KMS-11 (cell line): ENCODE results near the gene VEPH1.

ENCODE experiments used
- H2AFZ ChIP-seq: fragments of 200-600 bp; sonication (generic); 2 replicates; pipeline ENCODE4 v1.6.1; 2016; ENCODE audit warnings: antibody characterized with exemption, mixed run types, low read depth
- H3K27ac ChIP-seq: fragments of 200-600 bp; sonication (generic); 2 replicates; pipeline ENCODE4 v1.6.1; 2016; ENCODE audit warnings: mild to moderate bottlenecking, mixed run types
- H3K27me3 ChIP-seq: fragments of 200-600 bp; sonication (generic); 2 replicates; pipeline ENCODE4 v1.6.1; 2017; ENCODE audit warnings: mild to moderate bottlenecking, low read depth, mixed run types, moderate library complexity; ENCODE audit not compliant: insufficient read depth
- H3K36me3 ChIP-seq: fragments of 200-600 bp; sonication (generic); 2 replicates; pipeline ENCODE4 v1.6.1; 2017; ENCODE audit warnings: mild to moderate bottlenecking, mixed run types; ENCODE audit not compliant: insufficient read depth
- H3K4me1 ChIP-seq: fragments of 200-600 bp; sonication (generic); 2 replicates; pipeline ENCODE4 v1.6.1; 2016; ENCODE audit warnings: mild to moderate bottlenecking, low read depth, mixed run types; ENCODE audit not compliant: poor library complexity, severe bottlenecking
- H3K4me2 ChIP-seq: fragments of 200-600 bp; sonication (generic); 2 replicates; pipeline ENCODE4 v1.7.0; 2016; ENCODE audit warnings: mild to moderate bottlenecking, mixed run types
- H3K4me3 ChIP-seq: fragments of 200-600 bp; sonication (generic); IDR thresholded peaks from 2 replicates; pipeline ENCODE4 v1.6.1; 2017; ENCODE audit warnings: low read depth, low read length, mixed read lengths; ENCODE audit not compliant: insufficient read depth
- H3K79me2 ChIP-seq: fragments of 200-600 bp; sonication (generic); 2 replicates; pipeline ENCODE4 v1.6.1; 2016; ENCODE audit warnings: low read depth, mixed run types; ENCODE audit not compliant: insufficient read depth
- H3K9ac ChIP-seq: fragments of 200-600 bp; sonication (generic); 2 replicates; pipeline ENCODE4 v1.6.1; 2016; ENCODE audit warnings: mild to moderate bottlenecking, mixed run types
- H4K20me1 ChIP-seq: fragments of 200-600 bp; sonication (generic); 2 replicates; pipeline ENCODE4 v1.6.1; 2016; ENCODE audit warnings: mild to moderate bottlenecking, mixed run types; ENCODE audit not compliant: insufficient read depth
- CTCF ChIP-seq: fragments of 200-600 bp; sonication (generic); conservative IDR thresholded peaks from 2 replicates; pipeline ENCODE4 v1.6.1; 2017; ENCODE audit warnings: low read depth, mild to moderate bottlenecking, antibody characterized with exemption, low read length, moderate library complexity, mixed read lengths

Gene VEPH1

GRCh38 chr3:157384031-157384430, 119.2 kb downstream of the VEPH1 start:
- Histone ChIP-seq H3K4me1 (no peaks in the 10 kb centered on the region), H3K79me2 (no peaks in the 10 kb centered on the region), H2AFZ (no peak overlapping the region), H4K20me1 (no peaks in the 10 kb centered on the region), H3K4me3 (no peak overlapping the region), H3K9ac (no peak overlapping the region), H3K27ac (no peak overlapping the region), H3K4me2 (no peak overlapping the region), H3K36me3 (no peaks in the 10 kb centered on the region), H3K27me3 (no peaks in the 10 kb centered on the region)
- no peak for TF ChIP-seq CTCF

GRCh38 chr3:157381606-157382005, 121.6 kb downstream of the VEPH1 start:
- H3K4me1 ChIP-seq, result no peaks in the 10 kb centered on the region
- H4K20me1 ChIP-seq, result no peaks in the 10 kb centered on the region
- no peaks in the 10 kb centered on the region for H3K27me3 ChIP-seq
- TF ChIP-seq CTCF, result no peak
- no peaks in the 10 kb centered on the region for H3K36me3 ChIP-seq
- no peak overlapping the region for H3K27ac ChIP-seq
- H3K9ac ChIP-seq, result no peak overlapping the region
- no peak overlapping the region for H2AFZ ChIP-seq
- H3K4me3 ChIP-seq, result no peak overlapping the region
- no peaks in the 10 kb centered on the region for H3K79me2 ChIP-seq
- no peak overlapping the region for H3K4me2 ChIP-seq

- peaks cover 4% of the 10 kb centered on the region for H3K4me1 ChIP-seq
- H2AFZ ChIP-seq, result no peak overlapping the region
- no peaks in the 10 kb centered on the region for H3K36me3 ChIP-seq
- no peak overlapping the region for H3K4me3 ChIP-seq
- no peak overlapping the region for H3K27ac ChIP-seq
- no peaks in the 10 kb centered on the region for H3K79me2 ChIP-seq
- H3K4me2 ChIP-seq, result no peak overlapping the region
- H3K9ac ChIP-seq, result no peak overlapping the region
- H3K27me3 ChIP-seq, result no peaks in the 10 kb centered on the region
- H4K20me1 ChIP-seq, result no peaks in the 10 kb centered on the region
- no peak for TF ChIP-seq CTCF
Observed at GRCh38 chr3:157379525-157380140, 123.6 kb downstream of the VEPH1 start.

- Histone ChIP-seq H3K9ac (no peak overlapping the region), H3K4me1 (peaks cover 4% of the 10 kb centered on the region), H3K79me2 (no peaks in the 10 kb centered on the region), H3K36me3 (no peaks in the 10 kb centered on the region), H3K27ac (no peak overlapping the region), H3K4me3 (no peak overlapping the region), H3K4me2 (no peak overlapping the region), H3K27me3 (no peaks in the 10 kb centered on the region), H2AFZ (no peak overlapping the region), H4K20me1 (no peaks in the 10 kb centered on the region)
- no peak for TF ChIP-seq CTCF
Observed at GRCh38 chr3:157376603-157377300, 126.5 kb downstream of the VEPH1 start.
